HEK293 (cell line): ENCODE results near the gene PDE4D.

Experiments used
- CTCF ChIP-seq: fragments of 450-650 bp; formaldehyde crosslinking; IDR thresholded peaks from 2 replicates; pipeline ENCODE4 v1.5.1; 2016; ENCODE audit warnings: missing biosample characterization, missing genetic modification characterization
- HIC1 ChIP-seq: fragments of 450-650 bp; formaldehyde crosslinking; IDR thresholded peaks from 2 replicates; pipeline ENCODE4 v1.5.1; 2016; ENCODE audit warnings: missing biosample characterization, missing genetic modification characterization
- HOXD13 ChIP-seq: sonication (generic); formaldehyde crosslinking; IDR thresholded peaks from 2 replicates; pipeline ENCODE4 v1.8.0; 2022; ENCODE audit warnings: missing genetic modification reagents, borderline replicate concordance
- KLF7 ChIP-seq: fragments of 450-650 bp; formaldehyde crosslinking; IDR thresholded peaks from 2 replicates; pipeline ENCODE4 v1.5.1; 2016; ENCODE audit warnings: missing biosample characterization, missing genetic modification characterization, borderline replicate concordance
- MYNN ChIP-seq: fragments of 450-650 bp; formaldehyde crosslinking; IDR thresholded peaks from 2 replicates; pipeline ENCODE4 v1.5.1; 2016; ENCODE audit warnings: missing biosample characterization, missing genetic modification characterization, borderline replicate concordance
- MZF1 ChIP-seq: fragments of 450-650 bp; formaldehyde crosslinking; IDR thresholded peaks from 2 replicates; pipeline ENCODE4 v1.5.1; 2017; ENCODE audit warnings: missing biosample characterization, missing genetic modification characterization, borderline replicate concordance
- RBAK ChIP-seq: fragments of 450-650 bp; formaldehyde crosslinking; IDR thresholded peaks from 2 replicates; pipeline ENCODE4 v1.5.1; 2016; ENCODE audit warnings: missing biosample characterization, missing genetic modification characterization
- SALL2 ChIP-seq: fragments of 450-650 bp; formaldehyde crosslinking; IDR thresholded peaks from 2 replicates; pipeline ENCODE4 v1.5.0; 2017; ENCODE audit warnings: missing biosample characterization, mild to moderate bottlenecking, missing genetic modification characterization, borderline replicate concordance
- SP3 ChIP-seq: fragments of 450-650 bp; formaldehyde crosslinking; IDR thresholded peaks from 2 replicates; pipeline ENCODE4 v1.5.1; 2016; ENCODE audit warnings: missing biosample characterization, missing genetic modification characterization
- ZEB2 ChIP-seq: fragments of 450-650 bp; formaldehyde crosslinking; IDR thresholded peaks from 2 replicates; pipeline ENCODE4 v1.5.1; 2016; ENCODE audit warnings: missing biosample characterization, missing genetic modification characterization
- ZNF121 ChIP-seq: fragments of 450-650 bp; formaldehyde crosslinking; IDR thresholded peaks from 2 replicates; pipeline ENCODE4 v1.5.1; 2016; ENCODE audit warnings: missing biosample characterization, missing genetic modification characterization
- ZNF311 ChIP-seq: fragments of 450-650 bp; formaldehyde crosslinking; IDR thresholded peaks from 2 replicates; pipeline ENCODE4 v1.5.1; 2017; ENCODE audit warnings: missing biosample characterization, missing genetic modification characterization, borderline replicate concordance
- ZNF416 ChIP-seq: fragments of 450-650 bp; formaldehyde crosslinking; IDR thresholded peaks from 2 replicates; pipeline ENCODE4 v1.5.1; 2016; ENCODE audit warnings: missing biosample characterization, missing genetic modification characterization
- ZNF426 ChIP-seq: fragments of 450-650 bp; formaldehyde crosslinking; IDR thresholded peaks from 2 replicates; pipeline ENCODE4 v1.5.1; 2017; ENCODE audit warnings: missing biosample characterization, missing genetic modification characterization, mild to moderate bottlenecking, inconsistent platforms, moderate library complexity
- ZNF580 ChIP-seq: fragments of 450-650 bp; formaldehyde crosslinking; IDR thresholded peaks from 2 replicates; pipeline ENCODE4 v1.5.1; 2016; ENCODE audit warnings: missing biosample characterization, missing genetic modification characterization
- ZNF585B ChIP-seq: fragments of 450-650 bp; formaldehyde crosslinking; IDR thresholded peaks from 2 replicates; pipeline ENCODE4 v1.5.1; 2016; ENCODE audit warnings: missing biosample characterization, missing genetic modification characterization
- ZNF610 ChIP-seq: fragments of 450-650 bp; formaldehyde crosslinking; IDR thresholded peaks from 2 replicates; pipeline ENCODE4 v1.5.1; 2016; ENCODE audit warnings: missing biosample characterization, missing genetic modification characterization, borderline replicate concordance
- ZNF677 ChIP-seq: fragments of 450-650 bp; IDR thresholded peaks from 2 replicates; pipeline ENCODE4 v1.5.0; 2018; ENCODE audit warnings: missing biosample characterization, mild to moderate bottlenecking, missing genetic modification characterization, moderate library complexity
- ZNF707 ChIP-seq: fragments of 450-650 bp; formaldehyde crosslinking; IDR thresholded peaks from 2 replicates; pipeline ENCODE4 v1.5.1; 2016; ENCODE audit warnings: missing biosample characterization, missing genetic modification characterization
- ZNF768 ChIP-seq: fragments of 450-650 bp; formaldehyde crosslinking; IDR thresholded peaks from 2 replicates; pipeline ENCODE4 v1.5.1; 2018; ENCODE audit warnings: missing biosample characterization, mild to moderate bottlenecking, missing genetic modification characterization
- ZNF830 ChIP-seq: fragments of 450-650 bp; IDR thresholded peaks from 2 replicates; pipeline ENCODE4 v1.5.0; 2018; ENCODE audit warnings: missing biosample characterization, missing genetic modification characterization, low read depth, mild to moderate bottlenecking, moderate library complexity
- ZNF843 ChIP-seq: fragments of 450-650 bp; formaldehyde crosslinking; IDR thresholded peaks from 2 replicates; pipeline ENCODE4 v1.5.1; 2016; ENCODE audit warnings: missing biosample characterization, missing genetic modification characterization
- ZSCAN30 ChIP-seq: fragments of 450-650 bp; IDR thresholded peaks from 2 replicates; pipeline ENCODE4 v1.5.1; 2018; ENCODE audit warnings: missing biosample characterization, mild to moderate bottlenecking, missing genetic modification characterization, moderate library complexity
- TF ChIP-seq, protein P1 (sequence below): fragments of 450-650 bp; formaldehyde crosslinking; IDR thresholded peaks from 2 replicates; pipeline ENCODE4 v1.5.1; 2016; ENCODE audit warnings: missing biosample characterization, missing genetic modification characterization
- TF ChIP-seq, protein P2 (sequence below): fragments of 450-650 bp; IDR thresholded peaks from 2 replicates; pipeline ENCODE4 v1.5.1; 2018; ENCODE audit warnings: missing biosample characterization, missing genetic modification characterization
- TF ChIP-seq, protein P3 (sequence below): fragments of 450-650 bp; formaldehyde crosslinking; IDR thresholded peaks from 2 replicates; pipeline ENCODE4 v1.5.1; 2016; ENCODE audit warnings: missing biosample characterization, missing genetic modification characterization

Gene PDE4D

DNA sequence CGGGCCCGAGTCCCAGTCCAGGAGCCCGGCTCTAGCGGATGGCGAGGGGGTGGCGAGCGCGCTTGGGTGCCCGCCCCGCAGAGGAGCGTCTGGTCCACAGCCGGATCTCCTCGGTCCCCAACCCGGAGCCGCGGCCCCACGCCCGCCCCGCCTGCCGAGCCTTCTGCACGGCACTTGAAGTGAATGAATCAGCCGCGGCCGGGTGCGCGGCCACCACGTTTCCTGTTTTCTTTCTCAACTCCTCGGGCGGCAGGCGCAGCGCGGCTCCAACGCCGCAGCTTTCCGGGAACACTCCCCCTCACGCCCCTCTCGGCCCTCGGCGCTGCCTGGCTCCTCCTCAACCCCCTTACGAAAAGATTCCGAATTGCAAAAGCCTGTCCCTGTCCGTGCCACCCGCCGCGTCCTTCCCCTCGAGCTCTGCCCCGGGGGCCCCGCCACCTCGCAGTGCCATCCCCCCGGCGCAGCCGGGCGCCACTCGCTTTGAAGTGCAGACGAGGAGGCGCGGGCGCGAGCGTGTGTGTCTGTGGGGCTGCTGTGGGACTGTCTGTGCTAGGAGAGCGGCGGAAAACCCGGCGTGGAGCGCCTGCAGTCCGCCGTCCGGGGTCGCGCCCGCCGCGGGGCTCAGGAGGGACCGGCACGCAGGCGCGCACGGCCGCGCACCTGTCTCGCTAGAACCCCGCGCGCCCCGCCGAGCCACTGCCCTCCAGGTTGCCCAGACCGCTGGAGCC, 854.1 kb downstream of the PDE4D start (continued):
- TF ChIP-seq ZNF707 (tag by site-specific recombination) = no peak
- TF ChIP-seq KLF7 (tag by site-specific recombination) = no peak
- TF ChIP-seq, protein P1, sequence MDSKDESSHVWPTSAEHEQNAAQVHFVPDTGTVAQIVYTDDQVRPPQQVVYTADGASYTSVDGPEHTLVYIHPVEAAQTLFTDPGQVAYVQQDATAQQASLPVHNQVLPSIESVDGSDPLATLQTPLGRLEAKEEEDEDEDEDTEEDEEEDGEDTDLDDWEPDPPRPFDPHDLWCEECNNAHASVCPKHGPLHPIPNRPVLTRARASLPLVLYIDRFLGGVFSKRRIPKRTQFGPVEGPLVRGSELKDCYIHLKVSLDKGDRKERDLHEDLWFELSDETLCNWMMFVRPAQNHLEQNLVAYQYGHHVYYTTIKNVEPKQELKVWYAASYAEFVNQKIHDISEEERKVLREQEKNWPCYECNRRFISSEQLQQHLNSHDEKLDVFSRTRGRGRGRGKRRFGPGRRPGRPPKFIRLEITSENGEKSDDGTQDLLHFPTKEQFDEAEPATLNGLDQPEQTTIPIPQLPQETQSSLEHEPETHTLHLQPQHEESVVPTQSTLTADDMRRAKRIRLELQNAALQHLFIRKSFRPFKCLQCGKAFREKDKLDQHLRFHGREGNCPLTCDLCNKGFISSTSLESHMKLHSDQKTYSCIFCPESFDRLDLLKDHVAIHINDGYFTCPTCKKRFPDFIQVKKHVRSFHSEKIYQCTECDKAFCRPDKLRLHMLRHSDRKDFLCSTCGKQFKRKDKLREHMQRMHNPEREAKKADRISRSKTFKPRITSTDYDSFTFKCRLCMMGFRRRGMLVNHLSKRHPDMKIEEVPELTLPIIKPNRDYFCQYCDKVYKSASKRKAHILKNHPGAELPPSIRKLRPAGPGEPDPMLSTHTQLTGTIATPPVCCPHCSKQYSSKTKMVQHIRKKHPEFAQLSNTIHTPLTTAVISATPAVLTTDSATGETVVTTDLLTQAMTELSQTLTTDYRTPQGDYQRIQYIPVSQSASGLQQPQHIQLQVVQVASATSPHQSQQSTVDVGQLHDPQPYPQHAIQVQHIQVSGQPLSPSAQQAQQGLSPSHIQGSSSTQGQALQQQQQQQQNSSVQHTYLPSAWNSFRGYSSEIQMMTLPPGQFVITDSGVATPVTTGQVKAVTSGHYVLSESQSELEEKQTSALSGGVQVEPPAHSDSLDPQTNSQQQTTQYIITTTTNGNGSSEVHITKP (tag by site-specific recombination) = 0 out of 2 replicates have a peak, but pooled peaks have one; percentile 26
- TF ChIP-seq ZNF610 (tag by site-specific recombination) = no peak
- TF ChIP-seq, protein P2, sequence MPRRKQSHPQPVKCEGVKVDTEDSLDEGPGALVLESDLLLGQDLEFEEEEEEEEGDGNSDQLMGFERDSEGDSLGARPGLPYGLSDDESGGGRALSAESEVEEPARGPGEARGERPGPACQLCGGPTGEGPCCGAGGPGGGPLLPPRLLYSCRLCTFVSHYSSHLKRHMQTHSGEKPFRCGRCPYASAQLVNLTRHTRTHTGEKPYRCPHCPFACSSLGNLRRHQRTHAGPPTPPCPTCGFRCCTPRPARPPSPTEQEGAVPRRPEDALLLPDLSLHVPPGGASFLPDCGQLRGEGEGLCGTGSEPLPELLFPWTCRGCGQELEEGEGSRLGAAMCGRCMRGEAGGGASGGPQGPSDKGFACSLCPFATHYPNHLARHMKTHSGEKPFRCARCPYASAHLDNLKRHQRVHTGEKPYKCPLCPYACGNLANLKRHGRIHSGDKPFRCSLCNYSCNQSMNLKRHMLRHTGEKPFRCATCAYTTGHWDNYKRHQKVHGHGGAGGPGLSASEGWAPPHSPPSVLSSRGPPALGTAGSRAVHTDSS = no peak
- TF ChIP-seq ZNF843 (tag by site-specific recombination) = no peak
- no peak for TF ChIP-seq HOXD13
- no peak for TF ChIP-seq ZNF311
- TF ChIP-seq ZNF121 (tag by site-specific recombination) = no peak
- no peak for TF ChIP-seq ZNF830 (tag by site-specific recombination)
- peak; percentile 22; the same call in 1 of the 2 replicates for TF ChIP-seq CTCF (tag by site-specific recombination)
- no peak for TF ChIP-seq MYNN (tag by site-specific recombination)
- TF ChIP-seq SP3 (tag by site-specific recombination) = peak; percentile 70
- TF ChIP-seq ZNF677 (tag by site-specific recombination) = no peak
- TF ChIP-seq ZSCAN30 = peak; percentile 44; the same call in 1 of the 2 replicates
- TF ChIP-seq ZNF585B (tag by site-specific recombination) = no peak
- no peak for TF ChIP-seq MZF1 (tag by site-specific recombination)
- no peak for TF ChIP-seq ZNF416
- TF ChIP-seq, protein P3, sequence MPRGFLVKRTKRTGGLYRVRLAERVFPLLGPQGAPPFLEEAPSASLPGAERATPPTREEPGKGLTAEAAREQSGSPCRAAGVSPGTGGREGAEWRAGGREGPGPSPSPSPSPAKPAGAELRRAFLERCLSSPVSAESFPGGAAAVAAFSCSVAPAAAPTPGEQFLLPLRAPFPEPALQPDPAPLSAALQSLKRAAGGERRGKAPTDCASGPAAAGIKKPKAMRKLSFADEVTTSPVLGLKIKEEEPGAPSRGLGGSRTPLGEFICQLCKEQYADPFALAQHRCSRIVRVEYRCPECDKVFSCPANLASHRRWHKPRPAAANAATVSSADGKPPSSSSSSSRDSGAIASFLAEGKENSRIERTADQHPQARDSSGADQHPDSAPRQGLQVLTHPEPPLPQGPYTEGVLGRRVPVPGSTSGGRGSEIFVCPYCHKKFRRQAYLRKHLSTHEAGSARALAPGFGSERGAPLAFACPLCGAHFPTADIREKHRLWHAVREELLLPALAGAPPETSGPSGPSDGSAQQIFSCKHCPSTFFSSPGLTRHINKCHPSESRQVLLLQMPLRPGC (tag by site-specific recombination) = no peak
- TF ChIP-seq ZNF768 = no peak; the same call in 1 of the 2 replicates
- TF ChIP-seq ZNF580 (tag by site-specific recombination) = no peak
- no peak for TF ChIP-seq ZNF426 (tag by site-specific recombination)
- TF ChIP-seq ZEB2 (tag by site-specific recombination) = peak; percentile 76
- no peak for TF ChIP-seq SALL2 (tag by site-specific recombination)
- TF ChIP-seq RBAK (tag by site-specific recombination) = no peak
- peak; percentile 87 for TF ChIP-seq HIC1
